Epithelial cell of esophagus (primary cell): ENCODE data around the gene RNF217.
A peak's percentile ranks its signal among the peaks of the same experiment; 100 is the strongest.

ENCODE experiments used
- DNase-seq: peaks from one replicate; pipeline ENCODE4 v3.0.0; 2010; ENCODE audit warnings: low read depth
- H3K4me3 ChIP-seq: 2 replicates; pipeline ENCODE4 v1.5.1; 2011; ENCODE audit warnings: mild to moderate bottlenecking, low read length, control low read depth
- CTCF ChIP-seq: IDR thresholded peaks from 2 replicates; pipeline ENCODE4 v1.5.1; 2011; ENCODE audit warnings: low read depth, mild to moderate bottlenecking, low read length, control low read depth, inconsistent platforms; ENCODE audit not compliant: insufficient read depth; ENCODE audit errors: missing control alignments

RNF217 gene

GRCh38 chr6:125038925-125039324 lies 76.7 kb downstream of the RNF217 start:
- no peak overlapping the region for H3K4me3 ChIP-seq
- no peak for TF ChIP-seq CTCF
- DNase-seq, result no peak

- no peak overlapping the region for H3K4me3 ChIP-seq
- no peak for TF ChIP-seq CTCF
- DNase-seq, result peak; percentile 85
These were observed 79.7 kb downstream of the RNF217 start for GRCh38 chr6:125041740-125042459.

GRCh38 chr6:125044066-125044465 lies 81.8 kb downstream of the RNF217 start:
- TF ChIP-seq CTCF, result no peak
- H3K4me3 ChIP-seq, result no peak overlapping the region
- no peak for DNase-seq

- no peak overlapping the region for H3K4me3 ChIP-seq
- no peak for DNase-seq
- no peak for TF ChIP-seq CTCF
These were observed 82.4 kb downstream of the RNF217 start for GRCh38 chr6:125044667-125045066.

GRCh38 chr6:125046107-125046925 lies 84.1 kb downstream of the RNF217 start:
- no peak for TF ChIP-seq CTCF
- H3K4me3 ChIP-seq, result peak overlapping the region; percentile 13
- peak; percentile 100 for DNase-seq

GRCh38 chr6:125048274-125048673 lies 86.0 kb downstream of the RNF217 start:
- no peak for DNase-seq
- H3K4me3 ChIP-seq, result no peak overlapping the region
- no peak for TF ChIP-seq CTCF
